IgD-negative memory B cell (primary cell): Measurements from ENCODE around the gene NRG2. TPM values are rescaled to one million over a fixed set of nuclear protein-coding genes. Genes with fewer than 3 reads are reported as not detected.

ENCODE experiments used
- H3K27ac Mint-ChIP-seq, 3 donors: one replicate each; pipeline ENCODE4 v1.8.0; 2020 to 2022; ENCODE audit warnings: mild to moderate bottlenecking in 3 of 3, mixed read lengths in 3 of 3, moderate library complexity in 1 of 3
- H3K27me3 Mint-ChIP-seq: one replicate; pipeline ENCODE4 v1.8.0; 2021; ENCODE audit warnings: mixed read lengths
- H3K36me3 Mint-ChIP-seq: one replicate; pipeline ENCODE4 v1.8.0; 2020; ENCODE audit warnings: mild to moderate bottlenecking, mixed read lengths
- H3K4me1 Mint-ChIP-seq, 3 donors: one replicate each; pipeline ENCODE4 v1.8.0; 2020 to 2022; ENCODE audit warnings: mixed read lengths in 3 of 3, mild to moderate bottlenecking in 1 of 3
- H3K4me3 Mint-ChIP-seq, 4 donors: one replicate each; pipeline ENCODE4 v1.8.0; 2020 to 2022; ENCODE audit warnings: mild to moderate bottlenecking in 4 of 4, mixed read lengths in 4 of 4, moderate library complexity in 3 of 4
- H3K9me3 Mint-ChIP-seq, 3 donors: one replicate each; pipeline ENCODE4 v1.8.0; 2020 to 2021; ENCODE audit warnings: mixed read lengths in 3 of 3, mild to moderate bottlenecking in 1 of 3
- polyA plus RNA-seq: library from polyadenylated mRNA; unstranded; fragments of 300-500 nt; fragmentation: Illumina TruSeq; gene quantifications from one replicate; pipeline ENCODE4 v1.2.3, GENCODE V29; 2021

Gene NRG2
- polyA plus RNA-seq, 1 donor from 2014 or later, result not detected

DNA sequence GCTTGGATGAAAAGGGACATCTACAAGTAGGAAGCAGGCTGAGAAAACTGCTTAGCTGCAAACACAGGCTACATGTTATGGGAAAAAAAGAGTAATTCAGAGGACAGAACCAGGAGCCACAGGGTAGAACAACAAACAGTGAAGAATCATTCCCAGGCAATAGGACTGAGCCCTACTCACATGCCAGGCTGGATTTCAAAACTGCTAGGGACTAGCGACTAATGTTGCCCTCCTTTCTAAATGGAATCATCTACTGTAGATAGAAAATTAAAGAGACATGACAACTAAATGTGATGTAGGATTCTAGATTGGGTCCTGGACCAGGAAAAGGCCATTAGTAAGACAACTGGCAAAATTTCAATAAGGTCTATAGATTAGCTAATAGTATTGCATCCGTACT lies 15.3 kb downstream of the NRG2 start:
- H3K4me1 Mint-ChIP-seq, result no peaks in the 10 kb centered on the region
- H3K27ac Mint-ChIP-seq, result no peak overlapping the region
- no peaks in the 10 kb centered on the region for H3K9me3 Mint-ChIP-seq
- peaks cover 16% of the 10 kb centered on the region for H3K27me3 Mint-ChIP-seq
- no peak overlapping the region for H3K4me3 Mint-ChIP-seq
- H3K36me3 Mint-ChIP-seq, result no peaks in the 10 kb centered on the region

DNA sequence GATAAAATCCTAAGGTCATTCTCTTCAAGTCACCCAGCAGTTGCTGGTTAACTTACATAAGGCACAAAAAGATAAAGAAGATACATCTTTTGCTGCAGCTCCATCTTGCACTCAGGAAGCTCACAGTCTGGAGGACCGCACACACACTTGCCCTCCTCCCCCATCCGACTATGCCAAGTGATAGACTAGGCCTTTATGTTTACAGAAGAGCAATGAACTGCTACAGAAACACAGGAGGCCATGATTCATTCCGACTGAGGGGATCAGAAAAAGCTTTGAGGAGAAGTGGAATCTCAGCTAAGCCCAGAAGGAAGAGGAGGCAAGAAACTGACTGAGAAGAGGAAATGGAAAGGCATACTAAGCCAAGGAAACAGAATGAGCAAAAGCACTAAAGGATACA lies 17.4 kb downstream of the NRG2 start:
- H3K27me3 Mint-ChIP-seq, result peaks cover 10% of the 10 kb centered on the region
- H3K36me3 Mint-ChIP-seq, result no peaks in the 10 kb centered on the region
- no peaks in the 10 kb centered on the region for H3K4me1 Mint-ChIP-seq
- no peak overlapping the region for H3K4me3 Mint-ChIP-seq
- no peak overlapping the region for H3K27ac Mint-ChIP-seq
- no peaks in the 10 kb centered on the region for H3K9me3 Mint-ChIP-seq

DNA sequence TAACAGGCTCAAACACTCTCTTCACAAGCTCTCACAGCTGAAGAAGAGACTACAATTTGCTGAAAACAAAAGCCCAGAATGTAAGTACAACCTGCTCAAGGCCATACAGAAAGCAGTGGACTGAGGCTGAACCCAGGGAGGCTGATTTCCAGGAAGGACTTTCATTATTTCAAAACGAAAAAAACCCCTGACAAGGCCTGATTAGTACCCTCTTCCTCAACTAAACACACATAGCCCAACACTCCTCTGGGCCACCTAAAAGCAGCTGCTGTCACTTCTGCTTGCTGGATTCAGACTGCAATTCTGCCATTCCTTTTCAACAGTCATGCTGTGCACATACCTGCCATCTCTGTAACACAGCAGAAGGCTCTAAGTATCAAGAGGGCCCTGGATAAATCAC lies 18.2 kb downstream of the NRG2 start:
- Mint-ChIP-seq H3K27ac (no peak overlapping the region), H3K36me3 (no peaks in the 10 kb centered on the region), H3K27me3 (peaks cover 10% of the 10 kb centered on the region), H3K4me3 (no peak overlapping the region), H3K9me3 (no peaks in the 10 kb centered on the region), H3K4me1 (no peaks in the 10 kb centered on the region)

DNA sequence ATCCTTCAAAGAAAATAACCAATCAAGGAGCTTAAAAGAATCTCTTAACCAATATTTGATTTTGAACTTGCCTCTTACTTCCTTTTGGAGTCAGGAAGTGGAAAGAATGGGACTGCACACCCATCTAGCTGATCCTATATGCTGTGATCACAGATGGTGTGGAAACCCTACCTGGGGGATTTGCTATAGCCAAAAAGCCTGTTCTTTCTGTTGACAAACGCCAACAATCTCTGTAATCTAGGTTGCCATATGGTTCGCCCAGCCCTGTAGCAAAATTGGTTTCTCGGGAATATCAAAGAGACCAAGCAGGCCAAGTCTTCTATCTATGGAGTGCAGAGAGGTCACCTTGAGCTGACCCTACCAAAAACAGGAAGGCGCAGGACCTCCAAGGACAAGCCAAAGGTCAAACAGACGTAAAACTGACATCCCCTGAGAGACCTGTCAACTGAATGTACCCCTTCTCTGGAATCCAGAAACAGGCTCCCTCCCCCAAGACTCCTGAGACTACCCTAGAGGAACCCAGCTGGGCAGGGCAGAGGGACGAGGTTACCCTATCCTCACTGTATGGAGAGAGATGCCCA lies 19.4 kb downstream of the NRG2 start:
- H3K4me1 Mint-ChIP-seq, result no peaks in the 10 kb centered on the region
- no peaks in the 10 kb centered on the region for H3K9me3 Mint-ChIP-seq
- no peak overlapping the region for H3K4me3 Mint-ChIP-seq
- H3K27ac Mint-ChIP-seq, result no peak overlapping the region
- H3K27me3 Mint-ChIP-seq, result peaks cover 13% of the 10 kb centered on the region
- H3K36me3 Mint-ChIP-seq, result no peaks in the 10 kb centered on the region

DNA sequence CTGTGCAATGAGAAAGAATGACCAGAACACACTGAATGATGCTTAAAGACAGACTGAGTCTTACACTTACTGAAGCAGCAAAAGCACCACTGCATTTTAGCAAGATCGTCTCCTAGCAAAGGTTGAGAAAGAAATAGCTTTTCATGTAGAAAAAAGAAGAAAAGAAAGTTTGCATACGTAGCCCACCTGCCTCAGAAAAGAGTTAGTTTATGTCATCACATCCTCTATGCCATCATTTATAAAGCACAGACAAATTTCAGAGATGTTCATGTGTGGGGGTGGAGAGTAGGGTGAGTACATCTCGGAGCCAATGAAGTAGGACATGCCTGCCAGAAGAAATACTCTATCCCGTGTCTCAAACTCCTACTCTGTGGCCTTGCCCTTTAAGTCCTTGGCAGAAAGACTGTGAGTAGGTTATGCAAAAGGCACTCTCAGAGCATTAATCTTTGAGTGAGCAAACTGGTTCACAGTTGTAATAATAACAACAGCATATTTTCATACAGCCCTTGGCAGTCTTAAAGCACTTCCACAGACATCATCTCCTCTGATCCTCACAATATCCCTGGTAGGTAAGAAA lies 22.4 kb downstream of the NRG2 start:
- Mint-ChIP-seq H3K27me3 (peaks cover 11% of the 10 kb centered on the region), H3K27ac (no peak overlapping the region), H3K9me3 (no peaks in the 10 kb centered on the region), H3K36me3 (no peaks in the 10 kb centered on the region), H3K4me3 (no peak overlapping the region), H3K4me1 (no peaks in the 10 kb centered on the region)

DNA sequence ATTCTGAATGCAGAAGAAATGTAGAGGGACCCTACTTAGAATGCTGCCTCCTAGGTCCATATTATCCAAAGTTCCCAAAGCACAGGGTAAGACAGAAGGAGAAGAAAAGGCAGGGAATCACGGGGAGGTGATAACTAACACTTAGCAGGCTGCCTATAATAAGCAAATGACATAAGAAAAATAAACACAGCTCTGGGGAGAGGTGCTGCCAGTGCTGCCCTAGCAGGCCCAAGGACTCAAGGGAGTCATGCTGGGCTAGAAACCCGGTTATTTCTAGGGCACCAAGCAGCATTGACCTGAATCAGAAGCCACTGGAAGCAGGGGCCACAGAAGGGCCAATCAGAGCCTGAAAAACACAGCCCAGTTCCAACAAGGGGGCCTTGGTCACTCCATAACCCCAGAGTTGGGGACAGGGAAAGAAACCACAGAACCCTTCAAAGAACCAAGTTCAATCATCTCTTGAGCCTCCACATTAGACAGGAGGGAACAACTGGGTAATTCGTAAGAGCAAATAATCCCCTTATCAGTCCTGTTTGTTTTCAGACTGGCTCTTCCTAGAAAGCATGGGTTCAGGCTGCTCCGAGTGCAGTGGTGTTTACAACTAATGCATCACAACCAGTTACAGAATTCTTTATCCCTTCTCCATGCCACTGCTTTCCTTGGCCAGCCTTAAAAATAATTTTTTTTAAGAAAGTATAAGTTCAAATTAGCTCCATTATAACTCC lies 24.0 kb downstream of the NRG2 start:
- peaks cover 5% of the 10 kb centered on the region for H3K27me3 Mint-ChIP-seq
- no peak overlapping the region for H3K4me3 Mint-ChIP-seq
- no peak overlapping the region for H3K27ac Mint-ChIP-seq
- H3K4me1 Mint-ChIP-seq, result no peaks in the 10 kb centered on the region
- H3K9me3 Mint-ChIP-seq, result no peaks in the 10 kb centered on the region
- no peaks in the 10 kb centered on the region for H3K36me3 Mint-ChIP-seq

DNA sequence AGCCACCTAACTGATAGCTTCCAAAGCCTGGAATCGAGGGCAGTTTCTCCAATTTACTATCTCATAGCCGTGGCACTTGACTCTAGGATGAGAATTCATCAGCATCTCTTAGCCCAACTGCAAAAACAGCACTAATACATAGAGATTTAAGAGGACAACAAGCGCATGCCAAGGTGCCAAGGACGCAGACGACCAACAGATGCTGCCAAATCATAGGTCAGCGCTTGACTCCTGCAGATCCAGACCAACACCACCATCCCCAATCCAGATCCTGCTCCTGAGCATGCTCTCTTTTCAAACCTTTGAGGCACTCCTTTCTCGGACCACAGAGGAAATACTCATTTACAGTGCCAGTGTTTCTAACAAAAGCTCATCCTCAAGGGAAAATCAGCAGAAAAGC lies 24.6 kb downstream of the NRG2 start:
- H3K4me3 Mint-ChIP-seq, result no peak overlapping the region
- no peak overlapping the region for H3K27ac Mint-ChIP-seq
- H3K36me3 Mint-ChIP-seq, result no peaks in the 10 kb centered on the region
- H3K9me3 Mint-ChIP-seq, result no peaks in the 10 kb centered on the region
- no peaks in the 10 kb centered on the region for H3K4me1 Mint-ChIP-seq
- peaks cover 5% of the 10 kb centered on the region for H3K27me3 Mint-ChIP-seq

DNA sequence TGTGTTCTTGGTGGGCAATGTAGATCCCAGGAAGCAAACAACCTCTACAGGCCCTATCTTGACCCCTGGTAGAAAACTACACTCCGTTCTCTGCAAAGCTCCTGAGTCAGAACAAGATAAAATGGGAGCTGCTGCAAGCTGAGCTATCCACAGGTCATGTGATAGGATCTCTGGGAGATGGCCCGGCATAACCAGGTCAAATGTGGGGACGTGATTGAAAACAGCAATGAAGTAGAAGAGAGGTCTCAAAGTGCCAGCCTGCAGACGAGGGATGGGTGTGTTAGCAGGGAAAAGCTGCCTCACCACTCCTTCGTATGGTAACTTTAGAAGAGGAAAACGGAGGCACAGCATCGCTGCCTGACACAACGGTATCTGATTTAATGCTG lies 25.0 kb downstream of the NRG2 start:
- Mint-ChIP-seq H3K27me3 (peaks cover 5% of the 10 kb centered on the region), H3K27ac (no peak overlapping the region), H3K36me3 (no peaks in the 10 kb centered on the region), H3K4me1 (no peaks in the 10 kb centered on the region), H3K4me3 (no peak overlapping the region), H3K9me3 (no peaks in the 10 kb centered on the region)

DNA sequence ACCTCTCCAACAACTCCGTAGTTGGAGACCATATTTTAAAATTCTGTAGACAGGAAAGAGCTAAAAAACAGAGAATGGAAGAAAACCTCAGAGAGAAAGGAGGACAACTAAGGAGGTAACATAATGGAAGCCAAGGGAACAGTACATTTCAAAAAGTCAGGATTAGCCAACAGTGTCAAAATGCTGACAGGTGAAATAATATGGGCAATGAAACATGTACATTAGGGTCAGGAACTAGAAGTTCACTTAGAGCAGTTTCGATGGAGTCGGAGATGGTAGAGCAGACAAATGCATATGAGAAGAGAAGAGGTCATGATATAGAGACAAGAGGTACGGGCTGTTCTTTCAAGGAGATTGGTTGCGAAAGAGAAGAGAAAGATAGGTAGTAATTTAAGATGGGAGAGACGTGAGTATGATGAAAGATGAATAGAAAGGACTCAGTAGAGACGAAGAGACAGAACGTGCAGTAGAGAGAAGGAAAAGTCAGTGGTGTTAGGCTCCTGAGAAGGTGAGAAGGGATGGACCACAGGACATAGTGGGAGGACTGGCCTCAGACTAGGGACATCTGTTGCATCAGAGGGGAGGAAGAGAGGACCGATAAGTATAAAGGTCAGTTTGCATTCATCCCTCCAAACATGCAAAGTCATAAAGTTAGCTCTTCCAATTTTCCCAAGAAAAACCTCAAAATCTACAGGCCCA lies 25.6 kb downstream of the NRG2 start:
- no peaks in the 10 kb centered on the region for H3K36me3 Mint-ChIP-seq

DNA sequence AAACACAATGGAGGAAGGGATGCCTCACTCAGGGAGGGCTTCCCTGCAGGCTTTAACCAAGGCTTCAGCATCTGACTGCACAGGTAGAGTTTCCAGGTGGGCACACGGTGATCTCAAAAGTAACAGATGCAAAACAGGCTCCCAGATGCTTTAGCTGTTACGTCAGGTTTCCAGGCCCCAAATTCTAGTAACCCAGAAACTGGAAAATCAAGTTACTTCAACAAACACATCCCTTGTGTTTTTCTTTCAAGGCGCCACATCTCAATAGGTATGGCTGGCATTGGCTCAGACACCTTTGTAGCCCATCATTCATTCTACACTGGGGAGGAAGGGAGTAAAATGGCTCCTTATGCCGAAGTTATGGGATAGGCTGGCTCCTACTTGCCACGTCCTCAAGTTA lies 27.4 kb downstream of the NRG2 start:
- H3K27me3 Mint-ChIP-seq, result peaks cover 5% of the 10 kb centered on the region
- no peaks in the 10 kb centered on the region for H3K9me3 Mint-ChIP-seq
- H3K36me3 Mint-ChIP-seq, result no peaks in the 10 kb centered on the region
- no peak overlapping the region for H3K27ac Mint-ChIP-seq
- no peaks in the 10 kb centered on the region for H3K4me1 Mint-ChIP-seq
- no peak overlapping the region for H3K4me3 Mint-ChIP-seq

More for the DNA sequence above, 25.6 kb downstream of the NRG2 start:
- H3K27ac Mint-ChIP-seq, result no peak overlapping the region
- H3K9me3 Mint-ChIP-seq, result no peaks in the 10 kb centered on the region
- H3K27me3 Mint-ChIP-seq, result peaks cover 5% of the 10 kb centered on the region
- H3K4me3 Mint-ChIP-seq, result no peak overlapping the region
- no peaks in the 10 kb centered on the region for H3K4me1 Mint-ChIP-seq

DNA sequence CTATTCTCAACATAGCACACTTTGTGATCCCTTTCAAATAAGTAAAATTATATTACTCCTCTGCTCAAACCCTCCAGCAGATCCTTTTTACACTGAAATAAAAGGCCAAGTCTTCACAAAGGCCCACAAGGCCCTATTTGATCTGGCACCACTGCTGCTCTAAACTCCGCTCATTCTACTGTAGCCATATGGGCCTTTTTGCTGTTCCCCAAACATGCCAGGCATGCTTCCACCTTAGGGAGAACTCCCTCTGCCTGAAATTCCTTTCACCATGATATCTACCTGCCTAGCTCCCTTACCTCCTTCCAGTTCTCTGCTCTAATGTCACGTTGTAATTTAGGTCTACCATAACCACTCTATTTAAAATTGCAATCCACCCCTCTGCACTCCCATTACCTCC lies 28.3 kb downstream of the NRG2 start:
- Mint-ChIP-seq H3K27ac (no peak overlapping the region), H3K36me3 (peaks cover 1% of the 10 kb centered on the region), H3K4me3 (no peak overlapping the region)

DNA sequence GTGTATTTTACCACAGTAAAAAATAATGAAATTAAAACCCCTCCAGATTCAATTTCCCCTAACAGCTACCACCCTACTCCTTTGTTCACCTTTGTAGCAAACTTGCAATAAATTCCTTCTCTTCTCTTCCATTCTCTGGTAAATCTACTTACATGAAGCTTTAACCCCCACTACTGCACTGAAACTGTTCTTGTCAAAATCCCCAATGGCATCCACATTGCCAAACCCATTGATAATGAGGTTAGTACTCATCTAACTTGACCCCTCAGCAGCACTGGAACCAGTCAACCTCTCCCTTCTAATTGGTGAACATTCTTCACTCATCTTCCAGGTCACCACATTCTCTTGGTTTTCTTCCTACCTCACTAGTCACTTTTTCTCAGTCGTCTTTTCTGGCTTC lies 29.6 kb downstream of the NRG2 start:
- H3K36me3 Mint-ChIP-seq, result peaks cover 3% of the 10 kb centered on the region
- H3K4me1 Mint-ChIP-seq, result no peaks in the 10 kb centered on the region
- no peaks in the 10 kb centered on the region for H3K27me3 Mint-ChIP-seq
- no peak overlapping the region for H3K4me3 Mint-ChIP-seq
- no peaks in the 10 kb centered on the region for H3K9me3 Mint-ChIP-seq
- no peak overlapping the region for H3K27ac Mint-ChIP-seq

More for the DNA sequence above, 28.3 kb downstream of the NRG2 start:
- H3K9me3 Mint-ChIP-seq, result no peaks in the 10 kb centered on the region
- peaks cover 5% of the 10 kb centered on the region for H3K27me3 Mint-ChIP-seq
- H3K4me1 Mint-ChIP-seq, result no peaks in the 10 kb centered on the region

DNA sequence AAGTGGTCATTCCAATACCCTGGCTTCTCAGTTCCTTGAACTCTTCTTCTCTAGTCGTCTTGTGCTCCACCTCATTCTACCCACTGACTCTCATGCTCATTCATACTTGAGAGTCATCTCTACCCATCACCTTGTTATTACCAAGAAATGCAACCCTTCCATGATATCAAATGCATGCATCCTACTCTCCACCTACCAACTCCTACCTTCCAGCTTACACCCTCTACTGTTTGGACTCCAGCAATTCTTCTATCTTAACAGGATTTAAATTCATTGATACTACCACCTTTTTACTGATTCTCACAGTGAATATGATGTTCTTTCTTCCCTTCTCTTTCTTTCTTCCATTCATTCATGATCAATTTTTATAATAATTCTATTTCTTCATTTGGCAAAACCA lies 30.7 kb downstream of the NRG2 start:
- Mint-ChIP-seq H3K4me3 (no peak overlapping the region), H3K27me3 (no peaks in the 10 kb centered on the region), H3K9me3 (no peaks in the 10 kb centered on the region), H3K27ac (no peak overlapping the region), H3K4me1 (no peaks in the 10 kb centered on the region), H3K36me3 (peaks cover 3% of the 10 kb centered on the region)

DNA sequence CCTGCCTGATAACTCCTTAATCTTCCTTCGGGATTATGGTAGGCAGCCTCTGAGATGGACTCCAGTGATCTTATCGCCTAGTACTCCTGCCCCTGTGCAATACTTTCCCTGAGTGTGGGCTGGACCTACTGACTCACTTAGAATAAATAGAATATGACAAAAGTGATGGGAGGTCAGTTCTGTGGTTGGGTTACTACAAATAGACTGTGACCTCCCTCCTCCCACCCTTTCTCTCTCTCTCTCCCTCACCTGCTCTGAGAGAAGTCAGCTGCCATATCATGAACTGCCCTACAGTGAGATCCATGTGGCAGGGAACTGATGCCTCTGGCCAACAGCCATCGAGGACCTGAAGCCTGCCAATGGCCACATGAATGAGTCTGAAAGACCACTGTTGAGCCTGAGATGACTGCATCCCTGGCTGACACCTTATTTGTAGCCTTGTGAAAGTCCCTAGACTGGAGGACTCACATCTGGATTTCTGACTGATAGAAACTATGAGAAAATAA lies 31.7 kb downstream of the NRG2 start:
- Mint-ChIP-seq H3K4me1 (no peaks in the 10 kb centered on the region), H3K9me3 (no peaks in the 10 kb centered on the region), H3K27me3 (no peaks in the 10 kb centered on the region), H3K36me3 (peaks cover 3% of the 10 kb centered on the region), H3K4me3 (no peak overlapping the region), H3K27ac (no peak overlapping the region)

DNA sequence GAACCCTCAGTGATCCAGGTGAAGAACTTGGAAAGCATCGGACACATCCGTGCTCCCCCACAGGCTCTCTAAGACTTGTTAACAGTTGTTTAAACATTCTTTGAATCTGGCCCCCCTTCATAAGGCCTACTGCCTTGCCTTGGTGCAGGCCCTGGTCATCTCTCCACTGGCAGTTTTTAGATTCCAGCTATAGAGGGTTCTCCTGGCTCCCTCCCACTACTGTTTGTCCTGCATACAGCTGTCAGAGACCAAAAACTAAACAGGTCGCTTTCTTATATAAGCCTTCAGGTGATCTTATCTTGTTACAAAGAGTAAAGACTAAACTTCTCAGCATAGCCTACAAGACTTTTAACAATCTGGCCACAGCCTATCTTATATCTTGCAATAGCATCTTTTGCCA lies 32.3 kb downstream of the NRG2 start:
- no peaks in the 10 kb centered on the region for H3K27me3 Mint-ChIP-seq
- no peak overlapping the region for H3K27ac Mint-ChIP-seq
- H3K4me3 Mint-ChIP-seq, result no peak overlapping the region
- H3K9me3 Mint-ChIP-seq, result no peaks in the 10 kb centered on the region
- no peaks in the 10 kb centered on the region for H3K4me1 Mint-ChIP-seq
- H3K36me3 Mint-ChIP-seq, result peaks cover 3% of the 10 kb centered on the region
